ENCODE measurements around the gene RASA4. TPM values are rescaled to one million over a fixed set of nuclear protein-coding genes. Genes with fewer than 3 reads are reported as not detected.
"Not testable (repeated sequence)": the region's sequence is repeated elsewhere in the genome, so short reads cannot be mapped to it uniquely, and the experiment has no call there.

The RASA4 gene
- total RNA-seq, 1 donor from 2014 or later, result 16.6 TPM

DNA sequence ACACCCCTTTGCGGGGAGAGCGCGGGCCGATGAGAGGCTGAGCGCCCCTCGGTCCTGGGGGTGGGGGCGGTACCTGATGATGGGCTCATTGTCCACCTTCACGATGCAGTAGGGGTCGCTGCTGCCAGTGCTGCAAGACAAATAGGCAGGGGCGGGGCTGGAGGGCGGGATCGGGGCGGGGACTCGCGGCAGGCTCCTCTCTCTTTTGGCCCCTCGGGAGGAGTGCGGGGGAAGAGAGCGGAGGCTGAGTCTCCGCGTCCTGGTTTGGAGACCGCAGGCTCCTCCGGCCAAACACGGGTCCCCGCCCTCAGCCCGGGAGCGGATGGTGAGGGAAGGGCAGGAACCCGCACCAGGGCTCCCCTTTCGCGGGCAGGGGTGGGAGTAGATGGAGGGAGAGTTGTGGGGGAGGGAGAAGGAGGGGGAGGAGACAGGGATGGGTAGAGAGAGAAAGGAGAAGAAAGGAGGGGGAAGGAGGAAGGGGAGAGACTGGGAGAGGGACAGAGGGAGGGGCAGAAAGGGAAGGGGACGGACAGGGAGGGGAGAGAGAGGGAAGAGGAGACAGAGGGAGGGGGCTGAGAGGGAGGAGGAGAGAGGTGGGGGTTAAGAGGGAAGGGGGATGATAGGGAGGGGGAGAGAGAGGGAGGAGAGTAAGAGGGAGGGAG, 5.4 kb downstream of the RASA4 start:
- DNase-seq; intact Hi-C loops (cut with DNase I): not testable (repeated sequence)
- ATAC-seq (ENCODE audit: poor library complexity), result peak; percentile 75

GRCh38 chr7:102610441-102610840, 6.1 kb downstream of the RASA4 start:
- intact Hi-C loops (cut with DNase I); ATAC-seq (ENCODE audit: poor library complexity): not testable (repeated sequence)
- peak; percentile 37 for DNase-seq

DNA sequence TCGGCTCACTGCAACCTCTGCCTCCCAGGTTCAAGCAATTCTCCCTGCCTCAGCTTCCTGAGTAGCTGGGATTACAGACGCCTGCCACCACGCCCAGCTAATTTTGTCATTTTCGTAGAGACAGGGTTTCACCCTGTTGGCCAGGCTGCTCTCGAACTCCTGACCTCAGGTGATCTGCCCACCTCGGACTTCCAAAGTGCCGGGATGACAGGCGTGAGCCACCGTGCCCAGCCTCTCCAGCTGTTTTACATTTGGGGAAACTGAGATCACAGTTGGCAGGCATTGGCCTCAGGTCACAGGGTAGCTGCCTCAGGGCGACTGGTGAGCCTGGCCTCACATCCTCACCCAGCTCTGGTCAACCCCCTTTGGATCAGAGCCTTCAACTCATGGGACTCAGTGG, 6.8 kb downstream of the RASA4 start:
- ATAC-seq (ENCODE audit: poor library complexity); DNase-seq; intact Hi-C loops (cut with DNase I): not testable (repeated sequence)

GRCh38 chr7:102606848-102607247, 9.7 kb downstream of the RASA4 start:
- DNase-seq; ATAC-seq (ENCODE audit: poor library complexity); intact Hi-C loops (cut with DNase I): not testable (repeated sequence)

DNA sequence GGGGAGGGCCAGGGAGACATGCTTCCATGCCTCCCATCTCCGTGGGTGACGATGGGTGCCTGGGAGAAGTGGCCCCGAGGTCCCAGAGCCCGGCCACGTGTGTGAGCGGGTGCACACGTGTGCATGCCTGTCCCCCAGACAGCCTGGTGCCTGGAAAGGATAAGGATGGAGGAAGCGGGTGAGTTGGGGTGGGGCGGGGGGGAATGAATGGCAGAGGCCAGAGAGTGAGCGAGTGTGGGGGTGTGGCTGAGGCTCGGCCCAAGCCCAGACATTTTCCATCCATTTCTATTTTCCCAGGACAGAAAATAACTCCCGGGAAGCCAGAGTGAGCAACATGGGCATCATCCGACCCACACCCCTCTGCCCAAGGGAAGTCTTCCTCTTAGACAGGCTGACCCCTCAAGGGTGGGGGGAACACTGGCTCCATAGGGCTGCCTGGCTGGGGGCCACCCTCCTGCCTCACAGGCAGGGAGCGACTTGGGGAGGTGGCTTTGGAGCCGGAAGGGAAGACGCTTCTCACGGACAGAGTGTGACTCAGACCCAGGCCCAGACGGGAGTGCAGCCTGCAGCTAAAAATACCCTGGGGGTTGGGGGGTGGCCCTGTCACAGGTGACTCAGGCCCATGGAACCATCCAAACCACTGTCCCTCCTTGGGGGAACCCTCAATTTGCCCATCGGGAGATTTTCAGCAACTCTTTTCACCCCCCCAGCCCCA, 12.0 kb downstream of the RASA4 start:
- intact Hi-C loops (cut with DNase I), result not testable (repeated sequence)

GRCh38 chr7:102602317-102602716, 14.2 kb downstream of the RASA4 start:
- DNase-seq; intact Hi-C loops (cut with DNase I); ATAC-seq (ENCODE audit: poor library complexity): not testable (repeated sequence)

More for the DNA sequence above, 12.0 kb downstream of the RASA4 start:
- DNase-seq, result not testable (repeated sequence)
- ATAC-seq (ENCODE audit: poor library complexity), result peak; percentile 8

DNA sequence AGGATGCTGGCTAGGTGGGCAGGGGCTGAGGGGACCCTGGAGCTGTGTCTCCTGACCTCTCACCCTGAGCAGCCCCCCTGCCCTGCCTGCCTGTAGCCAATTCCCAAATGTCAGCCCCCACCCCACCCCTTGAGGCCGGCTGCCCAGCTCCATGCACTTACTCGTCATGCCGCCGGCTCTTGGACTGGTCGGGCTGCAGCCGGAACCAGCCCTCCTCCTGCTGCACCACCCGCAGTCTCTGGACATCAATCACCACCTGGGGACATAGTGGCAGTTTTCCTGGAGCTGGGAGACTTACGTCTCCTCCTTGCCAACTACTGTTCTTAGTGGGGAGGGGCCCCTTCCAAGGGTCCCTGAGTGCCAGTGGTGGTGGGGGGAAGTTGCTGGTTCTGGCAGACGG, 16.9 kb downstream of the RASA4 start:
- DNase-seq; intact Hi-C loops (cut with DNase I); ATAC-seq (ENCODE audit: poor library complexity): not testable (repeated sequence)

- intact Hi-C loops (cut with DNase I); DNase-seq; ATAC-seq (ENCODE audit: poor library complexity): not testable (repeated sequence)
These were observed 20.5 kb downstream of the RASA4 start for GRCh38 chr7:102596036-102596435.

- intact Hi-C loops (cut with DNase I); DNase-seq: not testable (repeated sequence)
- ATAC-seq (ENCODE audit: poor library complexity), result peak; percentile 58
These were observed 22.8 kb downstream of the RASA4 start for GRCh38 chr7:102593637-102594334.

GRCh38 chr7:102592477-102593019, 24.0 kb downstream of the RASA4 start:
- ATAC-seq (ENCODE audit: poor library complexity), result peak; percentile 90
- DNase-seq, result peak; percentile 54
- intact Hi-C loops (cut with DNase I), result not testable (repeated sequence)

GRCh38 chr7:102589857-102590256, 26.7 kb downstream of the RASA4 start:
- DNase-seq; intact Hi-C loops (cut with DNase I): not testable (repeated sequence)
- ATAC-seq (ENCODE audit: poor library complexity), result peak; percentile 6

DNA sequence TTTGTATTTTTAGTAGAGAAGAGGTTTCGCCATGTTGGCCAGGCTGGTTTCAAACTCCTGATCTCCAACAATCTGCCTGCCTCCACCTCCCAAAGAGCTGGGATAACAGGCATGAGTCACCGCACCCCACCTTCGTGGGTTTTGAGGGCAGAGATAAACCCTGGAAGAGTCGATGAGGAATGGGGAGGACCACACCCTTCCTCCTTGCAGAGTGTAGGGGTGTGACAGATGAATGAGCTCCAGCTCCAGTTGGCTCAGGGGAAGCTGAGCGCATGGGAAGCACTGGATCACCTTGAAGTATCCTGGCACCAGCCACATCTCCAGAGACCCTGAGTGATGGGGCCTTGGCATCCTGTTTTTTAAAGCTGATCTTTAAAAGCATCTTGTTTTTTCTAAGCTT, 33.1 kb downstream of the RASA4 start:
- intact Hi-C loops (cut with DNase I); DNase-seq; ATAC-seq (ENCODE audit: poor library complexity): not testable (repeated sequence)

- ATAC-seq (ENCODE audit: poor library complexity); intact Hi-C loops (cut with DNase I); DNase-seq: not testable (repeated sequence)
These were observed 34.8 kb downstream of the RASA4 start for GRCh38 chr7:102581722-102582121.

DNA sequence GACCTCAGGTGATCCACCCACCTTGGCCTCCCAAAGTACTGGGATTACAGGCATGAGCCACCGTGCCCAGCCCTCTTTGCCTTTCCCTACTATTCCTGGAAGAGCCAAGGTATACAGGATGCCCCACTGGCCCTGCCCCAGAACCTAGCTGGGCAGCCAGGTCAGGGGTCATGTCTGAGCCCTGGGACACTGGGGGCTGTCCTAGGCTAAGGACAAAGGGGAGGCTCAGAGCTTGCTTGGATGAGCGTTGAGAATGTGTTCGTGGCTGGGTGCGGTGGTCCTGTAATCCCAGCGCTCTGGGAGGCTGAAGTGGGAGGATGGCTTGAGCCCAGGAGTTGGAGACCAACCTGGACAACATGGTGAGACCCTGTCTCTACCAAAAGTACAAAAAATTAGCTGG, 38.1 kb downstream of the RASA4 start:
- intact Hi-C loops (cut with DNase I); ATAC-seq (ENCODE audit: poor library complexity); DNase-seq: not testable (repeated sequence)

- intact Hi-C loops (cut with DNase I); ATAC-seq (ENCODE audit: poor library complexity); DNase-seq: not testable (repeated sequence)
These were observed 39.0 kb downstream of the RASA4 start for GRCh38 chr7:102577315-102578240.

- intact Hi-C loops (cut with DNase I); ATAC-seq (ENCODE audit: poor library complexity); DNase-seq: not testable (repeated sequence)
These were observed 40.2 kb downstream of the RASA4 start for GRCh38 chr7:102576363-102576762.

- intact Hi-C loops (cut with DNase I); DNase-seq; ATAC-seq (ENCODE audit: poor library complexity): not testable (repeated sequence)
These were observed 41.9 kb downstream of the RASA4 start for GRCh38 chr7:102574607-102575006.

All from Right ventricle myocardium superior (tissue), 1 donor.